Measurements from ENCODE around the gene DTHD1. TPM values are rescaled to one million over a fixed set of nuclear protein-coding genes. Genes with fewer than 3 reads are reported as not detected.

The DTHD1 gene
- polyA plus RNA-seq, 3 donors: not detected

DNA sequence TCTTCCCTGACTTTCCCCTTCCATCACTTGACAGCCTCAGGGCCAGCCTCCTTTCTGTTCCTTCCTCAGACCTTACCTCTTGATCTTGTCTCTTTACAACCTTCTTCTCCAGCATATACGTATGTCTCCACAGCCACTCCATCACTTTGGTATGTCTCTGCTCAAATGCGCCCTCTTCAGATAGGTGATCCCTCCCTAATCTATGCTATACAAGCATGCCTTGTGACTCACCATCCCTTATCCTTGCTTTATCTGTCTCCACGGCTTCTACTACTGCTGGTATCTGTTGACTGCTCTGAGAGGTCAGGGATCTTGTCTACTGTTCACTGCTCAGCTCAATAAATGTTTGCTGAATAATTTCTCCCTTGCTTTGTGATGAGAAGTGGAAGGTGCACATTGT is 46.1 kb upstream of the DTHD1 start:
- H3K4me3 ChIP-seq (replicated peaks in 1 of 3; ENCODE audit: low read depth in 2 of 3, low read length in 3 of 3): no peak overlapping the region
- Mint-ChIP-seq H3K4me3 (no peak overlapping the region), H3K4me1 (peaks cover 29% of the 10 kb centered on the region), H3K36me3 (peaks cover 41 to 52% of the 10 kb centered on the region in 2 donors), H3K27me3 (ENCODE audit: low read depth in 3 of 3) (peaks cover 0 to 2% (median 2%) of the 10 kb centered on the region in 3 donors), H3K27ac (no peak overlapping the region), H3K9me3 (peaks cover 4 to 18% (median 13%) of the 10 kb centered on the region in 7 donors)
- H4K20me1 ChIP-seq (ENCODE audit: insufficient read depth, low read length): peaks cover 68% of the 10 kb centered on the region
- H3K36me3 ChIP-seq (replicated peaks in 1 of 2; ENCODE audit: control insufficient read depth in 1 of 2, insufficient read depth in 2 of 2, low read length in 2 of 2): peaks cover 6 to 25% of the 10 kb centered on the region in 2 donors
- WGBS (ENCODE audit: insufficient coverage): 93% methylated on average over 3 of the region's 3 CpGs
- no peak overlapping the region for H3K4me2 ChIP-seq (replicated peaks; ENCODE audit: extremely low read depth, low read length, poor library complexity, severe bottlenecking)
- no peaks in the 10 kb centered on the region for H3K27me3 ChIP-seq (ENCODE audit: control insufficient read depth in 2 of 2, insufficient read depth in 2 of 2, low read length in 2 of 2)
- H3K9ac ChIP-seq (ENCODE audit: insufficient read depth, low read length, poor library complexity, severe bottlenecking): no peak overlapping the region
- TF ChIP-seq, protein P1, sequence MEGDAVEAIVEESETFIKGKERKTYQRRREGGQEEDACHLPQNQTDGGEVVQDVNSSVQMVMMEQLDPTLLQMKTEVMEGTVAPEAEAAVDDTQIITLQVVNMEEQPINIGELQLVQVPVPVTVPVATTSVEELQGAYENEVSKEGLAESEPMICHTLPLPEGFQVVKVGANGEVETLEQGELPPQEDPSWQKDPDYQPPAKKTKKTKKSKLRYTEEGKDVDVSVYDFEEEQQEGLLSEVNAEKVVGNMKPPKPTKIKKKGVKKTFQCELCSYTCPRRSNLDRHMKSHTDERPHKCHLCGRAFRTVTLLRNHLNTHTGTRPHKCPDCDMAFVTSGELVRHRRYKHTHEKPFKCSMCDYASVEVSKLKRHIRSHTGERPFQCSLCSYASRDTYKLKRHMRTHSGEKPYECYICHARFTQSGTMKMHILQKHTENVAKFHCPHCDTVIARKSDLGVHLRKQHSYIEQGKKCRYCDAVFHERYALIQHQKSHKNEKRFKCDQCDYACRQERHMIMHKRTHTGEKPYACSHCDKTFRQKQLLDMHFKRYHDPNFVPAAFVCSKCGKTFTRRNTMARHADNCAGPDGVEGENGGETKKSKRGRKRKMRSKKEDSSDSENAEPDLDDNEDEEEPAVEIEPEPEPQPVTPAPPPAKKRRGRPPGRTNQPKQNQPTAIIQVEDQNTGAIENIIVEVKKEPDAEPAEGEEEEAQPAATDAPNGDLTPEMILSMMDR (IDR thresholded peaks at IDR 0.05): no peak
- DNase-seq: no peak
- H3K27ac ChIP-seq (ENCODE audit: low read depth in 1 of 2, low read length in 2 of 2): no peak overlapping the region
- peaks cover 5 to 7% of the 10 kb centered on the region in 2 donors for H3K4me1 ChIP-seq (ENCODE audit: control insufficient read depth in 1 of 2, insufficient read depth in 2 of 2, low read length in 2 of 2)
- peaks cover 93% of the 10 kb centered on the region for H3K79me2 ChIP-seq (ENCODE audit: insufficient read depth, low read length)
- H3K9me3 ChIP-seq (replicated peaks in 1 of 2; ENCODE audit: control insufficient read depth in 1 of 2, insufficient read depth in 1 of 2, low read length in 2 of 2): peaks cover 6 to 8% of the 10 kb centered on the region in 2 donors
- no peak overlapping the region for H2AFZ ChIP-seq (ENCODE audit: insufficient read depth, low read depth, low read length, poor library complexity, severe bottlenecking)
- intact Hi-C loops (cut with micrococcal nuclease): no loop called here

DNA sequence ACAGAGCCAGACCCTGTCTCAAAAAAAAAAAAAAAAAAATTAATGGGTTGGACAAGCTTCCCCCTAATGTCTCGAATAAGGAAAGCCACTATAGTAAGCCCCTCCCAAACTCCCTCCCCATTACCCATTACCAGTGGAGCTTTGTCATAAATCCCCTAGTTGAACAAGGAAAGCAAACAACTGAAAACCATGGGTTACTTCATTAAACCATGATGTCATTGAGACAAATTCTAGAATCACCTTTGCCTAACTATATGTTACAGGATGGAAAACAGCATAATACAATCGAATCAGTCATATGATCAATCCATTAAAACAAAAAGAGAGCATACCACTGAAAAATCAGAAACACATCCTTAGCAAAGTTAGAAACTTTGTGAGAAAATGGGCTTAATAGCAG is 45.3 kb upstream of the DTHD1 start:
- intact Hi-C loops (cut with micrococcal nuclease): no loop called here
- H4K20me1 ChIP-seq (ENCODE audit: insufficient read depth, low read length): peaks cover 61% of the 10 kb centered on the region
- no peak overlapping the region for H3K4me2 ChIP-seq (replicated peaks; ENCODE audit: extremely low read depth, low read length, poor library complexity, severe bottlenecking)
- Mint-ChIP-seq H3K27me3 (ENCODE audit: low read depth in 3 of 3) (peaks cover 0 to 2% (median 2%) of the 10 kb centered on the region in 3 donors), H3K36me3 (peaks cover 41 to 48% of the 10 kb centered on the region in 2 donors), H3K4me1 (peaks cover 29% of the 10 kb centered on the region), H3K27ac (no peak overlapping the region), H3K9me3 (peaks cover 4 to 18% (median 13%) of the 10 kb centered on the region in 7 donors), H3K4me3 (no peak overlapping the region)
- no peak for DNase-seq
- no peak overlapping the region for H3K4me3 ChIP-seq (replicated peaks in 1 of 3; ENCODE audit: low read depth in 2 of 3, low read length in 3 of 3)
- peaks cover 6 to 8% of the 10 kb centered on the region in 2 donors for H3K9me3 ChIP-seq (replicated peaks in 1 of 2; ENCODE audit: control insufficient read depth in 1 of 2, insufficient read depth in 1 of 2, low read length in 2 of 2)
- peaks cover 5 to 10% of the 10 kb centered on the region in 2 donors for H3K4me1 ChIP-seq (ENCODE audit: control insufficient read depth in 1 of 2, insufficient read depth in 2 of 2, low read length in 2 of 2)
- H3K27me3 ChIP-seq (ENCODE audit: control insufficient read depth in 2 of 2, insufficient read depth in 2 of 2, low read length in 2 of 2): no peaks in the 10 kb centered on the region
- H3K36me3 ChIP-seq (replicated peaks in 1 of 2; ENCODE audit: control insufficient read depth in 1 of 2, insufficient read depth in 2 of 2, low read length in 2 of 2): peaks cover 6 to 25% of the 10 kb centered on the region in 2 donors
- no CpG with 5 or more reads among the region's 2 CpGs for WGBS (ENCODE audit: insufficient coverage)
- TF ChIP-seq, protein P1 (IDR thresholded peaks at IDR 0.05): no peak
- H3K79me2 ChIP-seq (ENCODE audit: insufficient read depth, low read length): peaks cover 94% of the 10 kb centered on the region
- H3K9ac ChIP-seq (ENCODE audit: insufficient read depth, low read length, poor library complexity, severe bottlenecking): no peak overlapping the region
- H2AFZ ChIP-seq (ENCODE audit: insufficient read depth, low read depth, low read length, poor library complexity, severe bottlenecking): no peak overlapping the region
- no peak overlapping the region for H3K27ac ChIP-seq (ENCODE audit: low read depth in 1 of 2, low read length in 2 of 2)
